DND-41 (cell line): ENCODE measurements around the gene TEKT3.

Experiments used
- ATAC-seq: fragments of 200-7000 bp; cut with Tn5 transposase; 3 replicates; pipeline ENCODE4 v1.9.1; 2021; ENCODE audit warnings: low read depth; ENCODE audit not compliant: insufficient read depth
- DNase-seq: peaks from one replicate; pipeline ENCODE4 v3.0.0-alpha.2; 2020
- H2AFZ ChIP-seq: 2 replicates; pipeline ENCODE4 v1.6.0; 2012; ENCODE audit warnings: low read depth, low read length
- H3K27ac ChIP-seq: 2 replicates; pipeline ENCODE4 v1.5.1; 2012; ENCODE audit warnings: low read length, inconsistent platforms
- H3K27me3 ChIP-seq: fragments of 200-600 bp; sonication (generic); 2 replicates; pipeline ENCODE4 v1.6.0; 2012; ENCODE audit warnings: low read length, mild to moderate bottlenecking, inconsistent platforms; ENCODE audit not compliant: insufficient read depth, poor library complexity
- H3K36me3 ChIP-seq: 2 replicates; pipeline ENCODE4 v1.5.1; 2012; ENCODE audit warnings: low read length, inconsistent platforms; ENCODE audit not compliant: insufficient read depth
- H3K4me1 ChIP-seq: 2 replicates; pipeline ENCODE4 v1.5.1; 2012; ENCODE audit warnings: mild to moderate bottlenecking, low read length; ENCODE audit not compliant: insufficient read depth
- H3K4me2 ChIP-seq: 2 replicates; pipeline ENCODE4 v1.6.0; 2012; ENCODE audit warnings: mild to moderate bottlenecking, moderate library complexity, low read length, inconsistent platforms; ENCODE audit not compliant: insufficient read depth
- H3K4me3 ChIP-seq, 2 experiments: fragments of 200-600 bp in 1 of 2; shearing (Covaris generic) in 1 of 2; 2 replicates each; pipeline ENCODE4 v1.5.1; 2012 to 2016; ENCODE audit warnings: inconsistent platforms in 2 of 2, low read length in 2 of 2, mild to moderate bottlenecking in 2 of 2, low read depth in 1 of 2, moderate library complexity in 1 of 2
- H3K79me2 ChIP-seq: 2 replicates; pipeline ENCODE4 v1.6.0; 2012; ENCODE audit warnings: low read length, inconsistent platforms; ENCODE audit not compliant: insufficient read depth
- H3K9ac ChIP-seq: 2 replicates; pipeline ENCODE4 v1.6.0; 2012; ENCODE audit warnings: low read depth, mild to moderate bottlenecking, inconsistent platforms, low read length, moderate library complexity
- H3K9me3 ChIP-seq: 2 replicates; pipeline ENCODE4 v1.5.1; 2012; ENCODE audit warnings: low read length, moderate library complexity, mild to moderate bottlenecking, inconsistent platforms; ENCODE audit not compliant: insufficient read depth, severe bottlenecking
- H4K20me1 ChIP-seq: 2 replicates; pipeline ENCODE4 v1.6.0; 2012; ENCODE audit warnings: low read length; ENCODE audit not compliant: insufficient read depth
- EZH2 ChIP-seq: IDR thresholded peaks from 3 replicates; pipeline ENCODE4 v1.6.1; 2012; ENCODE audit warnings: borderline replicate concordance, low read depth, mild to moderate bottlenecking, moderate library complexity, low read length, inconsistent platforms; ENCODE audit not compliant: severe bottlenecking
- TF ChIP-seq, protein P1 (sequence below): IDR thresholded peaks from 2 replicates; pipeline ENCODE4 v1.5.1; 2012; ENCODE audit warnings: borderline replicate concordance, low read length, moderate library complexity, mild to moderate bottlenecking; ENCODE audit not compliant: poor library complexity, severe bottlenecking; ENCODE audit errors: extremely low read depth

Gene TEKT3

DNA sequence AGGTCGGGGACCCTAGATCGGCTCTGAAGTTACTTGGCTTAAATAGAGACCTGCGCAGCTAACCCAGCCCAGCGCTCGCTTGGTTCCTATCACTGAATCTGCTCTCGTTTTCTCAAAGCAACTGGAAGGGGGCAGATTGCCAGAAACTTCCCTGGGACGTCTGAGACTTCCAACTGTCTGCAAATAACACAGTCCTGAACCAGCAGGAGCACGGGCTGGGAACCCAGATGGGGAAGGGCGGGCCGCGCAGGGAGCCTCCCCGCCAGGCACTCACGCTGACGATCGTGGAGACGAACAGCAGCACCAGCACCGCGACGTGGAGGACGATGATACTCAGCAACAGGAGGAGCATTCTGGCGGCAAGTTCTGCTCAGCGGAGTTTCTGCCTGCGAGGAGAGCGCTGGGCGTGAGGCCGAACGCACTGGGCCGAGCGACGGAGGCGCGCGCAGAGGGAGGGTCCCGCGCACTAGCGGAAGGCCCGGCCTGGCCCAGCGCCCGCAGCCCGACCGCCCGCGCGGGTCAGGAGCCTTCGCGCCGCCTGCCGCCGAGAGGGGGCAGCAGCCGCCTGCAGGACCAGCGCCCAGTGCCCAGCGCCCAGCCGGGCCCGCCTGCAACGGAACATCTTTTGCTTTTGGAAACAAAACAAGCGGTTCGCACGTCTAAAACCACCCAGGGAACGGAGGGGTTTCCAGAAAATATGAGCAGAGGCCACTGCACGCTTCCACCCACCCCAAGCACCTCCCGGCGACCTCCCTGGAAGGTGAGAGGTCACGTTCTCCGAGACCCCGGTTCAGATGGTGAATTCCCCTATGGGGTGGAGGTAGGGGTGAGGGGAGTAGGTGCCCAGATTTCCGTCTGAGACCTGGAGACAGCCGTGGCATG is 80.8 kb downstream of the TEKT3 start:
- no peak for TF ChIP-seq EZH2
- TF ChIP-seq, protein P1, sequence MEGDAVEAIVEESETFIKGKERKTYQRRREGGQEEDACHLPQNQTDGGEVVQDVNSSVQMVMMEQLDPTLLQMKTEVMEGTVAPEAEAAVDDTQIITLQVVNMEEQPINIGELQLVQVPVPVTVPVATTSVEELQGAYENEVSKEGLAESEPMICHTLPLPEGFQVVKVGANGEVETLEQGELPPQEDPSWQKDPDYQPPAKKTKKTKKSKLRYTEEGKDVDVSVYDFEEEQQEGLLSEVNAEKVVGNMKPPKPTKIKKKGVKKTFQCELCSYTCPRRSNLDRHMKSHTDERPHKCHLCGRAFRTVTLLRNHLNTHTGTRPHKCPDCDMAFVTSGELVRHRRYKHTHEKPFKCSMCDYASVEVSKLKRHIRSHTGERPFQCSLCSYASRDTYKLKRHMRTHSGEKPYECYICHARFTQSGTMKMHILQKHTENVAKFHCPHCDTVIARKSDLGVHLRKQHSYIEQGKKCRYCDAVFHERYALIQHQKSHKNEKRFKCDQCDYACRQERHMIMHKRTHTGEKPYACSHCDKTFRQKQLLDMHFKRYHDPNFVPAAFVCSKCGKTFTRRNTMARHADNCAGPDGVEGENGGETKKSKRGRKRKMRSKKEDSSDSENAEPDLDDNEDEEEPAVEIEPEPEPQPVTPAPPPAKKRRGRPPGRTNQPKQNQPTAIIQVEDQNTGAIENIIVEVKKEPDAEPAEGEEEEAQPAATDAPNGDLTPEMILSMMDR, result no peak
- Histone ChIP-seq H3K9me3 (no peaks in the 10 kb centered on the region), H3K27ac (no peak overlapping the region), H3K4me2 (no peak overlapping the region), H3K27me3 (no peaks in the 10 kb centered on the region), H3K4me1 (peaks cover 19% of the 10 kb centered on the region), H4K20me1 (no peaks in the 10 kb centered on the region), H3K4me3 (no peak overlapping the region), H3K9ac (no peak overlapping the region), H2AFZ (no peak overlapping the region), H3K79me2 (no peaks in the 10 kb centered on the region), H3K36me3 (no peaks in the 10 kb centered on the region)
- ATAC-seq (peak; percentile 26; the same call in 1 of the 3 replicates), DNase-seq (peak; percentile 24)

DNA sequence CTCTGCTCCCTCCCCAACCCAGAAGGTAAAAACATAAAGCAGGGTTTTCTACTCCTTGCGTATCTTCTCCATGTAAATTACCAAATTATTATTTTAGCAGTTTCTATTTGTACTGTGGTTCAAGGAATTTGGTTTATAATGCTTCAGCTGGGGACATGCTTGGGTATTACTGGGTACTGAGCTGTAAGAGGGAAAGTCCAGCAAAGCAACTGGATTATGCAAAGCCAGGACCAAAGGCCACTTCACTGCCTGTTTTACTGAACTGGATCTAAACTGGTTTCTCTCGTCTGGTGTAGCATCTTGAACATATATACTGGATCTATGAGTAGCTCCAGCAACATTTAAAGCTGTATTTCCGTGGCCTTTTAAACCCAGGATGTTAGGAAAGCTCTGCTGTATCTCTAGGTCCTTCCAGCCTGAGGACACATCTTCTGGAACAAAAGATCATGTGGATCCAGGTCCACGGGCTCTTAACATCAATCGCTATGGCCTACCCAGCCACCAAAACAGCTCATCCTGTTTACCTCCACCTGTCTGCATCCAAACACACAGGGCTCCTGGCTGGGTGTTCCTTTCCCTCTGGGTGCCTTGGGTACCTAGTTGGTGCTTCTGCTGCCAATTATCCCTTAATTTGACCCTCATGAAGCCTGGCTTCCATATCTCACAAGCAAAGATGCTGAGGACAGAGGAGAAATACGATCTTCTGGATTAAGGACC is 83.4 kb downstream of the TEKT3 start:
- DNase-seq (no peak), ATAC-seq (peak; percentile 4; the same call in 1 of the 3 replicates)
- H3K4me1 ChIP-seq, result peaks cover 19% of the 10 kb centered on the region
- H4K20me1 ChIP-seq, result no peaks in the 10 kb centered on the region
- TF ChIP-seq, protein P1, result no peak
- TF ChIP-seq EZH2, result no peak
- H3K36me3 ChIP-seq, result no peaks in the 10 kb centered on the region
- H3K27ac ChIP-seq, result no peak overlapping the region
- H3K27me3 ChIP-seq, result no peaks in the 10 kb centered on the region
- no peaks in the 10 kb centered on the region for H3K79me2 ChIP-seq
- H2AFZ ChIP-seq, result no peak overlapping the region
- H3K4me3 ChIP-seq, result no peak overlapping the region
- H3K9me3 ChIP-seq, result no peaks in the 10 kb centered on the region
- no peak overlapping the region for H3K9ac ChIP-seq
- peak overlapping the region; percentile 49; the same call in 1 of the 2 replicates for H3K4me2 ChIP-seq

DNA sequence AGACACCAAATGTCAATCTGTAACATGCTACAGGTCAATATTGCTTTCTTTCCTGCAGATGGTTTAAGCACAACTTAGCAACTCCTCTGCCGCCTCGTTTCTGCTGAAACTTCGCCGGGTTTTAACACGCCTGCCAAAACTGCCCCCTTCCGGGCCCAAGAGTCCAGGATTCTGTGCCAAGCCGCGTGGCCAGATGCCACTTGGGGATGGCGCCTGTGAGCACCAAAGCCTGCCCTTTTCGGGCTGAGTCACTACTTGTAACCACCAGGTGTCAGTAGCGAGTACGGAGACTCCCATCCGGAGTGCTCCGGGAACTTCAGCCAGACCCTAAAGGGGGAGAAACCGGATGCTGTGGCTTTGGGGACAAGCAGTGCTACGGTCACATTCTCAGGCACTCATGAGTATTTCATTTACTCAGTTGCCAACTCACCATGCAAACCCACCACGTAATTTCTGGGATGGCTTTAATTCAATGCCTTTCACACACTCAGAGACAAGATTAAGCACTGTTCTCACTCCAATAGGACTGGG is 84.1 kb downstream of the TEKT3 start:
- H3K79me2 ChIP-seq, result no peaks in the 10 kb centered on the region
- H4K20me1 ChIP-seq, result no peaks in the 10 kb centered on the region
- ATAC-seq, result peak; percentile 94
- H3K4me3 ChIP-seq, result no peak overlapping the region
- no peak overlapping the region for H3K9ac ChIP-seq
- no peaks in the 10 kb centered on the region for H3K27me3 ChIP-seq
- peak overlapping the region; percentile 49; the same call in 1 of the 2 replicates for H3K4me2 ChIP-seq
- H3K27ac ChIP-seq, result no peak overlapping the region
- H3K9me3 ChIP-seq, result no peaks in the 10 kb centered on the region
- no peaks in the 10 kb centered on the region for H3K36me3 ChIP-seq
- H2AFZ ChIP-seq, result peak overlapping the region; percentile 53
- peaks cover 19% of the 10 kb centered on the region for H3K4me1 ChIP-seq
- peak; percentile 84 for DNase-seq
- no peak for TF ChIP-seq EZH2
- TF ChIP-seq, protein P1, result peak; percentile 91
